ENCODE measurements around the gene NXN.

- no peak for TF ChIP-seq GATA3 (IDR thresholded peaks at IDR 0.05; ENCODE audit: low read depth, low read length)
- no peak for TF ChIP-seq GATA2 (IDR thresholded peaks at IDR 0.05; ENCODE audit: low read depth, low read length)
Measured at GRCh38 chr17:794876-795275, 184.7 kb downstream of the NXN start.
